SK-N-MC (cell line): ENCODE results near the gene RND2.

ENCODE experiments used
- EZH2 ChIP-seq: fragments of 200-600 bp; sonication (generic); IDR thresholded peaks from one replicate; pipeline ENCODE4 v1.6.1; 2017; ENCODE audit warnings: antibody characterized with exemption
- FOXP2 ChIP-seq: optimal IDR thresholded peaks from 2 replicates; pipeline ENCODE3; 2011; ENCODE audit warnings: mild to moderate bottlenecking, moderate library complexity; ENCODE audit not compliant: insufficient read depth; ENCODE audit errors: extremely low read length, control extremely low read depth
- POLR2AphosphoS5 ChIP-seq: IDR thresholded peaks from 2 replicates; pipeline ENCODE4 v1.6.1; 2012; ENCODE audit warnings: mild to moderate bottlenecking, low read depth, low read length, borderline replicate concordance

- TF ChIP-seq POLR2AphosphoS5, result no peak
- no peak for TF ChIP-seq FOXP2
- TF ChIP-seq EZH2, result no peak
Observed at GRCh38 chr17:43033948-43034881, 9.2 kb downstream of the RND2 start.
